ENCODE results near the gene RNASE12. TPM values are rescaled to one million over a fixed set of nuclear protein-coding genes. Genes with fewer than 3 reads are reported as not detected.

RNASE12 gene
- total RNA-seq, 1 experiment from 2014 or later, result not detected

- no peak overlapping the region for H3K23ac ChIP-seq (ENCODE audit: insufficient read length, low read depth, low read length)
- no peaks in the 10 kb centered on the region for H3K23me2 ChIP-seq (ENCODE audit: insufficient read length, low read depth, low read length, poor library complexity, severe bottlenecking)
- no peak overlapping the region for H4K5ac ChIP-seq (ENCODE audit: insufficient read length, low read depth, low read length)
- H3K18ac ChIP-seq (ENCODE audit: insufficient read length, low read depth, low read length), result no peak overlapping the region
- WGBS (ENCODE audit: extremely low coverage, insufficient read length, low lambda C conversion rate), result no CpG with 5 or more reads among the region's 2 CpGs
- Mint-ChIP-seq H3K4me3 (no peak overlapping the region), H3K4me1 (peaks cover 39 to 40% of the 10 kb centered on the region in 2 experiments), H3K9me3 (no peaks in the 10 kb centered on the region), H3K36me3 (ENCODE audit: insufficient read depth in 1 of 3, low read depth in 3 of 3) (no peaks in the 10 kb centered on the region), H3K27ac (peak overlapping the region in 2 of 3 experiments; percentile 5 to 30; a peak in 4 of 7 replicates), H3K27me3 (ENCODE audit: low read depth) (no peaks in the 10 kb centered on the region)
- H3T11ph ChIP-seq (ENCODE audit: low read length), result no peak overlapping the region
- H2AK5ac ChIP-seq (ENCODE audit: insufficient read length, low read length), result no peak overlapping the region
- peaks cover 6% of the 10 kb centered on the region; the same call in 1 of the 2 replicates for H3K4me1 ChIP-seq (ENCODE audit: insufficient read depth, low read length)
- H2BK15ac ChIP-seq (ENCODE audit: low read depth, low read length), result no peak overlapping the region
- H3K27ac ChIP-seq (ENCODE audit: insufficient read length, low read depth, low read length), result no peak overlapping the region
- DNase-seq, result no peak
- H3K4ac ChIP-seq (ENCODE audit: low read depth, low read length), result no peak overlapping the region
- no peaks in the 10 kb centered on the region for H3K79me1 ChIP-seq (ENCODE audit: insufficient read depth, low read depth, low read length, poor library complexity, severe bottlenecking)
- H2BK12ac ChIP-seq (ENCODE audit: insufficient read length, low read depth, low read length), result no peak overlapping the region
- no peaks in the 10 kb centered on the region for H4K20me1 ChIP-seq (ENCODE audit: control insufficient read depth, insufficient read depth, insufficient read length)
- no peaks in the 10 kb centered on the region for H3K27me3 ChIP-seq (ENCODE audit: insufficient read depth, low read length)
- H3K56ac ChIP-seq (ENCODE audit: insufficient read length, low read depth, low read length), result no peak overlapping the region
- TF ChIP-seq, protein P1, sequence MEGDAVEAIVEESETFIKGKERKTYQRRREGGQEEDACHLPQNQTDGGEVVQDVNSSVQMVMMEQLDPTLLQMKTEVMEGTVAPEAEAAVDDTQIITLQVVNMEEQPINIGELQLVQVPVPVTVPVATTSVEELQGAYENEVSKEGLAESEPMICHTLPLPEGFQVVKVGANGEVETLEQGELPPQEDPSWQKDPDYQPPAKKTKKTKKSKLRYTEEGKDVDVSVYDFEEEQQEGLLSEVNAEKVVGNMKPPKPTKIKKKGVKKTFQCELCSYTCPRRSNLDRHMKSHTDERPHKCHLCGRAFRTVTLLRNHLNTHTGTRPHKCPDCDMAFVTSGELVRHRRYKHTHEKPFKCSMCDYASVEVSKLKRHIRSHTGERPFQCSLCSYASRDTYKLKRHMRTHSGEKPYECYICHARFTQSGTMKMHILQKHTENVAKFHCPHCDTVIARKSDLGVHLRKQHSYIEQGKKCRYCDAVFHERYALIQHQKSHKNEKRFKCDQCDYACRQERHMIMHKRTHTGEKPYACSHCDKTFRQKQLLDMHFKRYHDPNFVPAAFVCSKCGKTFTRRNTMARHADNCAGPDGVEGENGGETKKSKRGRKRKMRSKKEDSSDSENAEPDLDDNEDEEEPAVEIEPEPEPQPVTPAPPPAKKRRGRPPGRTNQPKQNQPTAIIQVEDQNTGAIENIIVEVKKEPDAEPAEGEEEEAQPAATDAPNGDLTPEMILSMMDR (conservative IDR thresholded peaks at IDR 0.05), result no peak
- H3K14ac ChIP-seq (ENCODE audit: insufficient read depth, low read length), result no peak overlapping the region
- H3K9me3 ChIP-seq (ENCODE audit: control insufficient read depth, low read depth, low read length), result no peaks in the 10 kb centered on the region
- H4K91ac ChIP-seq (ENCODE audit: insufficient read length, low read depth, low read length), result no peak overlapping the region
- no peak overlapping the region for H2AFZ ChIP-seq (ENCODE audit: low read length)
- H4K8ac ChIP-seq (replicated peaks; ENCODE audit: insufficient read length, low read depth, low read length), result no peak overlapping the region
- H3K9ac ChIP-seq (ENCODE audit: extremely low read depth, insufficient read length, low read length), result no peak overlapping the region
- no peak overlapping the region for H2BK20ac ChIP-seq (ENCODE audit: low read depth, low read length, poor library complexity, severe bottlenecking)
- no peaks in the 10 kb centered on the region for H3K79me2 ChIP-seq (ENCODE audit: insufficient read depth, low read length)
- H2BK5ac ChIP-seq (ENCODE audit: insufficient read length, low read length), result no peak overlapping the region
- H3K4me2 ChIP-seq (ENCODE audit: insufficient read depth, insufficient read length, low read length), result no peak overlapping the region
- H2BK120ac ChIP-seq (ENCODE audit: low read depth, low read length, poor library complexity, severe bottlenecking), result no peak overlapping the region
Observed at GRCh38 chr14:20557212-20557542, 34.0 kb downstream of the RNASE12 start.

Data from H9 (cell line).